H54 (cell line): ENCODE data around the gene TESK1.
"Not testable (repeated sequence)": the region's sequence is repeated elsewhere in the genome, so short reads cannot be mapped to it uniquely, and the experiment has no call there.

Source experiments
- DNase-seq: peaks from one replicate; pipeline ENCODE4 v3.0.0; 2011; ENCODE audit warnings: low spot score, mixed read lengths; ENCODE audit not compliant: insufficient read length
- FAIRE-seq: peaks from 3 replicates; lab custom pipeline; 2011; peaks lifted over from hg19 to GRCh38; lab: Jason Lieb, UNC
- POLR2A ChIP-seq: IDR thresholded peaks from 2 replicates; pipeline ENCODE4 v1.6.1; 2011; ENCODE audit warnings: low read depth, mild to moderate bottlenecking, low read length

TESK1 gene

GRCh38 chr9:35615981-35616680 is 11.1 kb downstream of the TESK1 start:
- DNase-seq (no peak), FAIRE-seq (no peak)
- no peak for TF ChIP-seq POLR2A

- TF ChIP-seq POLR2A = no peak
- FAIRE-seq = no peak
Measured at GRCh38 chr9:35616681-35617459, 11.8 kb downstream of the TESK1 start.

GRCh38 chr9:35617548-35617947 is 12.5 kb downstream of the TESK1 start:
- DNase-seq (no peak), FAIRE-seq (no peak)
- no peak for TF ChIP-seq POLR2A

More at GRCh38 chr9:35616681-35617459, 11.8 kb downstream of the TESK1 start:
- DNase-seq = no peak

- DNase-seq (no peak), FAIRE-seq (no peak)
- TF ChIP-seq POLR2A = no peak
Measured at GRCh38 chr9:35618325-35618727, 13.3 kb downstream of the TESK1 start, which contains the start of gene CD72. Gene CD72 (minus strand): TSS chr9:35618413. CDS start chr9:35618303, 110 bp downstream.

GRCh38 chr9:35618854-35619799 is 14.1 kb downstream of the TESK1 start:
- FAIRE-seq (no peak), DNase-seq (no peak)
- TF ChIP-seq POLR2A = no peak

- DNase-seq (no peak), FAIRE-seq (no peak)
- TF ChIP-seq POLR2A = no peak
Measured at GRCh38 chr9:35619800-35620158, 14.7 kb downstream of the TESK1 start.

GRCh38 chr9:35627575-35627974 is 22.5 kb downstream of the TESK1 start:
- DNase-seq = no peak
- no peak for TF ChIP-seq POLR2A
- FAIRE-seq = no peak

GRCh38 chr9:35628389-35628991 is 23.4 kb downstream of the TESK1 start:
- FAIRE-seq = no peak
- DNase-seq = no peak
- TF ChIP-seq POLR2A = no peak

- TF ChIP-seq POLR2A = no peak
- DNase-seq (no peak), FAIRE-seq (no peak)
Measured at GRCh38 chr9:35629597-35629996, 24.5 kb downstream of the TESK1 start.

- DNase-seq = no peak
- no peak for FAIRE-seq
- no peak for TF ChIP-seq POLR2A
Measured at GRCh38 chr9:35635730-35636129, 30.7 kb downstream of the TESK1 start.

GRCh38 chr9:35636135-35636876 is 31.2 kb downstream of the TESK1 start:
- FAIRE-seq = no peak
- no peak for DNase-seq
- TF ChIP-seq POLR2A = no peak

GRCh38 chr9:35636877-35637246 is 31.8 kb downstream of the TESK1 start:
- DNase-seq, FAIRE-seq: not testable (repeated sequence)

- FAIRE-seq, DNase-seq: not testable (repeated sequence)
Measured at GRCh38 chr9:35637427-35637955, 32.4 kb downstream of the TESK1 start.

GRCh38 chr9:35638751-35639150 is 33.7 kb downstream of the TESK1 start:
- DNase-seq, FAIRE-seq: not testable (repeated sequence)

- not testable (repeated sequence) for DNase-seq
- peak; percentile 70 for FAIRE-seq
Measured at GRCh38 chr9:35639225-35639624, 34.2 kb downstream of the TESK1 start.
